ENCODE results near the gene UQCRQ. TPM values are rescaled to one million over a fixed set of nuclear protein-coding genes. Genes with fewer than 3 reads are reported as not detected.

UQCRQ gene
- total and polyA plus RNA-seq, 9 of the 15 experiments (the other 6 are each of a cell fraction or from before 2014, with no cell fraction given): 235 to 2,421 (median 883) TPM

DNA sequence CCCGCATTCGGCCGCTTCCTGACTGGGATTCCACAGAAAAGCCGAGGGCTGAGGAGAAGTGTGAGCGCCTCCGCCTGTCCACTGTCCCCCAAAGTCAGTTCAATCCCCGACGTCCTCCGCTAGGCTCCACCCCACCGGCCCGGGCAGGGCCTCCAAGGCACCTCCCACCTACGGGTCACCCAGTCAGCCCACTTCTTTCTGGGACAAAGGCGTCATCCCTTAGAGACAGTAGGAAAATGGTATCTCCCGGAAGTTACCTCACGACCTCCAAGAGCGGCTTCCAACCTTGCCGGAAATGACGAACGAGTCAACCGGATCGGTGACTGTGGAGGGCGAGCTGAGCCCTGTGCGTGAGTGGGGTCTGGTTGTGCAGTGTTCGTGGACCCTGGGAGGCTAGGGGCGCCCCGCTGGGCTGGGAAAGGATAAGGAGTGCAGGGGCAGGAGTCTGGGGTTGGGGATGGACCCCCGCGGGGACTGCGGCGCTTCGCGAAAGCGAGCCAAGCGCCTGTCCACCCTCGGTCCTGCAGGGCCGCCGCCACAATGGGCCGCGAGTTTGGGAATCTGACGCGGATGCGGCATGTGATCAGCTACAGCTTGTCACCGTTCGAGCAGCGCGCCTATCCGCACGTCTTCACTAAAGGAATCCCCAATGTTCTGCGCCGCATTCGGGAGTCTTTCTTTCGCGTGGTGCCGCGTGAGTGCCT lies at the start of gene UQCRQ, which contains the start of gene GDF9 (continued):
- TF ChIP-seq, protein P1, sequence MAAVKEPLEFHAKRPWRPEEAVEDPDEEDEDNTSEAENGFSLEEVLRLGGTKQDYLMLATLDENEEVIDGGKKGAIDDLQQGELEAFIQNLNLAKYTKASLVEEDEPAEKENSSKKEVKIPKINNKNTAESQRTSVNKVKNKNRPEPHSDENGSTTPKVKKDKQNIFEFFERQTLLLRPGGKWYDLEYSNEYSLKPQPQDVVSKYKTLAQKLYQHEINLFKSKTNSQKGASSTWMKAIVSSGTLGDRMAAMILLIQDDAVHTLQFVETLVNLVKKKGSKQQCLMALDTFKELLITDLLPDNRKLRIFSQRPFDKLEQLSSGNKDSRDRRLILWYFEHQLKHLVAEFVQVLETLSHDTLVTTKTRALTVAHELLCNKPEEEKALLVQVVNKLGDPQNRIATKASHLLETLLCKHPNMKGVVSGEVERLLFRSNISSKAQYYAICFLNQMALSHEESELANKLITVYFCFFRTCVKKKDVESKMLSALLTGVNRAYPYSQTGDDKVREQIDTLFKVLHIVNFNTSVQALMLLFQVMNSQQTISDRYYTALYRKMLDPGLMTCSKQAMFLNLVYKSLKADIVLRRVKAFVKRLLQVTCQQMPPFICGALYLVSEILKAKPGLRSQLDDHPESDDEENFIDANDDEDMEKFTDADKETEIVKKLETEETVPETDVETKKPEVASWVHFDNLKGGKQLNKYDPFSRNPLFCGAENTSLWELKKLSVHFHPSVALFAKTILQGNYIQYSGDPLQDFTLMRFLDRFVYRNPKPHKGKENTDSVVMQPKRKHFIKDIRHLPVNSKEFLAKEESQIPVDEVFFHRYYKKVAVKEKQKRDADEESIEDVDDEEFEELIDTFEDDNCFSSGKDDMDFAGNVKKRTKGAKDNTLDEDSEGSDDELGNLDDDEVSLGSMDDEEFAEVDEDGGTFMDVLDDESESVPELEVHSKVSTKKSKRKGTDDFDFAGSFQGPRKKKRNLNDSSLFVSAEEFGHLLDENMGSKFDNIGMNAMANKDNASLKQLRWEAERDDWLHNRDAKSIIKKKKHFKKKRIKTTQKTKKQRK (IDR thresholded peaks at IDR 0.05; ENCODE audit: borderline replicate concordance, low read depth, low read length): no peak
- TF ChIP-seq HNRNPUL1 (IDR thresholded peaks at IDR 0.05; ENCODE audit: low read length) (no peak), ZBTB8A (IDR thresholded peaks at IDR 0.05; ENCODE audit: partially characterized antibody) (no peak), ARHGAP35 (IDR thresholded peaks at IDR 0.05; ENCODE audit: partially characterized antibody) (no peak), TBP (optimal IDR thresholded peaks at IDR 0.05; ENCODE audit: low read depth, low read length) (peak; percentile 80), ZNF253 (CRISPR knock-in tag; conservative IDR thresholded peaks at IDR 0.05) (no peak), MAZ (CRISPR knock-in tag; conservative IDR thresholded peaks at IDR 0.05 in 1 of 2, IDR thresholded peaks at IDR 0.05 in 1 of 2) (peak; percentile 28 to 88), DDX20 (tag; IDR thresholded peaks at IDR 0.05; ENCODE audit: low read depth) (no peak), NCOR1 (IDR thresholded peaks at IDR 0.05) (no peak), ZNF696 (CRISPR knock-in tag; conservative IDR thresholded peaks at IDR 0.05) (no peak), TAF9B (IDR thresholded peaks at IDR 0.05; ENCODE audit: partially characterized antibody) (peak; percentile 81), TCF7L2 (IDR thresholded peaks at IDR 0.05; ENCODE audit: low read depth, low read length) (peak; percentile 98), NFIC (IDR thresholded peaks at IDR 0.05) (no peak; the same call in 1 of the 2 replicates), DIDO1 (tag; IDR thresholded peaks at IDR 0.05; ENCODE audit: low read depth) (no peak), PHF21A (IDR thresholded peaks at IDR 0.05; ENCODE audit: borderline replicate concordance, low read depth) (no peak)
- TF ChIP-seq, protein P2, sequence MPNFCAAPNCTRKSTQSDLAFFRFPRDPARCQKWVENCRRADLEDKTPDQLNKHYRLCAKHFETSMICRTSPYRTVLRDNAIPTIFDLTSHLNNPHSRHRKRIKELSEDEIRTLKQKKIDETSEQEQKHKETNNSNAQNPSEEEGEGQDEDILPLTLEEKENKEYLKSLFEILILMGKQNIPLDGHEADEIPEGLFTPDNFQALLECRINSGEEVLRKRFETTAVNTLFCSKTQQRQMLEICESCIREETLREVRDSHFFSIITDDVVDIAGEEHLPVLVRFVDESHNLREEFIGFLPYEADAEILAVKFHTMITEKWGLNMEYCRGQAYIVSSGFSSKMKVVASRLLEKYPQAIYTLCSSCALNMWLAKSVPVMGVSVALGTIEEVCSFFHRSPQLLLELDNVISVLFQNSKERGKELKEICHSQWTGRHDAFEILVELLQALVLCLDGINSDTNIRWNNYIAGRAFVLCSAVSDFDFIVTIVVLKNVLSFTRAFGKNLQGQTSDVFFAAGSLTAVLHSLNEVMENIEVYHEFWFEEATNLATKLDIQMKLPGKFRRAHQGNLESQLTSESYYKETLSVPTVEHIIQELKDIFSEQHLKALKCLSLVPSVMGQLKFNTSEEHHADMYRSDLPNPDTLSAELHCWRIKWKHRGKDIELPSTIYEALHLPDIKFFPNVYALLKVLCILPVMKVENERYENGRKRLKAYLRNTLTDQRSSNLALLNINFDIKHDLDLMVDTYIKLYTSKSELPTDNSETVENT (CRISPR knock-in tag; IDR thresholded peaks at IDR 0.05): peak; percentile 76; the same call in 1 of the 2 replicates
- TF ChIP-seq, protein P3, sequence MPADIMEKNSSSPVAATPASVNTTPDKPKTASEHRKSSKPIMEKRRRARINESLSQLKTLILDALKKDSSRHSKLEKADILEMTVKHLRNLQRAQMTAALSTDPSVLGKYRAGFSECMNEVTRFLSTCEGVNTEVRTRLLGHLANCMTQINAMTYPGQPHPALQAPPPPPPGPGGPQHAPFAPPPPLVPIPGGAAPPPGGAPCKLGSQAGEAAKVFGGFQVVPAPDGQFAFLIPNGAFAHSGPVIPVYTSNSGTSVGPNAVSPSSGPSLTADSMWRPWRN (IDR thresholded peaks at IDR 0.05; ENCODE audit: low read depth): no peak
- TF ChIP-seq, protein P4, sequence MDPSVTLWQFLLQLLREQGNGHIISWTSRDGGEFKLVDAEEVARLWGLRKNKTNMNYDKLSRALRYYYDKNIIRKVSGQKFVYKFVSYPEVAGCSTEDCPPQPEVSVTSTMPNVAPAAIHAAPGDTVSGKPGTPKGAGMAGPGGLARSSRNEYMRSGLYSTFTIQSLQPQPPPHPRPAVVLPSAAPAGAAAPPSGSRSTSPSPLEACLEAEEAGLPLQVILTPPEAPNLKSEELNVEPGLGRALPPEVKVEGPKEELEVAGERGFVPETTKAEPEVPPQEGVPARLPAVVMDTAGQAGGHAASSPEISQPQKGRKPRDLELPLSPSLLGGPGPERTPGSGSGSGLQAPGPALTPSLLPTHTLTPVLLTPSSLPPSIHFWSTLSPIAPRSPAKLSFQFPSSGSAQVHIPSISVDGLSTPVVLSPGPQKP (CRISPR knock-in tag; IDR thresholded peaks at IDR 0.05): no peak
